HepG2 (cell line): ENCODE results near the gene TTC6. TPM values are rescaled to one million over a fixed set of nuclear protein-coding genes. Genes with fewer than 3 reads are reported as not detected.
A peak's percentile ranks its signal among the peaks of the same experiment; 100 is the strongest.

Source experiments
- ASH2L ChIP-seq: fragments of 300-600, 200-600 bp; sonication (generic); IDR thresholded peaks from 2 replicates; pipeline ENCODE4 v1.7.0; 2017; ENCODE audit warnings: low read depth, mild to moderate bottlenecking, moderate library complexity, mixed read lengths, low read length; ENCODE audit not compliant: insufficient read length
- ATM ChIP-seq: fragments of 450-650 bp; IDR thresholded peaks from 2 replicates; pipeline ENCODE4 v1.7.1; 2017; ENCODE audit warnings: mild to moderate bottlenecking, borderline replicate concordance
- DPF2 ChIP-seq: sonication (generic); formaldehyde crosslinking; IDR thresholded peaks from 2 replicates; pipeline ENCODE4 v1.4.0; 2020; ENCODE audit warnings: mild to moderate bottlenecking, low read depth, missing genetic modification reagents, borderline replicate concordance
- KDM4B ChIP-seq: sonication (generic); formaldehyde crosslinking; IDR thresholded peaks from 2 replicates; pipeline ENCODE4 v1.4.0; 2020; ENCODE audit warnings: missing genetic modification reagents
- KMT2B ChIP-seq: IDR thresholded peaks from 2 replicates; pipeline ENCODE4 v1.6.1; 2016; ENCODE audit warnings: missing genetic modification reagents, missing compliant biosample characterization
- LRRFIP1 ChIP-seq: sonication (generic); formaldehyde crosslinking; conservative IDR thresholded peaks from 2 replicates; pipeline ENCODE4 v1.4.0; 2020; ENCODE audit warnings: missing genetic modification reagents
- MYNN ChIP-seq: sonication (generic); formaldehyde crosslinking; IDR thresholded peaks from 2 replicates; pipeline ENCODE4 v1.4.0; 2020; ENCODE audit warnings: mild to moderate bottlenecking, low read depth, missing genetic modification reagents
- NFE2L2 ChIP-seq: fragments of 150-350 bp; IDR thresholded peaks from 2 replicates; pipeline ENCODE4 v1.6.1; 2014; ENCODE audit warnings: low read length
- NFKB2 ChIP-seq: sonication (generic); formaldehyde crosslinking; IDR thresholded peaks from 2 replicates; pipeline ENCODE4 v1.4.0; 2020; ENCODE audit warnings: missing genetic modification reagents, borderline replicate concordance
- POGZ ChIP-seq: sonication (generic); formaldehyde crosslinking; IDR thresholded peaks from 2 replicates; pipeline ENCODE4 v1.4.0; 2020; ENCODE audit warnings: mild to moderate bottlenecking, missing genetic modification reagents
- REL ChIP-seq: sonication (generic); formaldehyde crosslinking; conservative IDR thresholded peaks from 2 replicates; pipeline ENCODE4 v1.8.0; 2022; ENCODE audit warnings: mild to moderate bottlenecking, missing genetic modification reagents, moderate library complexity
- SCMH1 ChIP-seq: sonication (generic); formaldehyde crosslinking; IDR thresholded peaks from 2 replicates; pipeline ENCODE4 v1.9.0; 2021; ENCODE audit warnings: missing genetic modification reagents, mild to moderate bottlenecking, borderline replicate concordance
- SOX6 ChIP-seq, 2 experiments: fragments of 450-650 bp in 1 of 2; sonication (generic) in 1 of 2; formaldehyde crosslinking in 1 of 2; IDR thresholded peaks; 2 replicates each; pipeline versions ENCODE4 v1.4.0 to v1.6.1; 2017 to 2020; ENCODE audit warnings: antibody characterized with exemption in 1 of 2, mild to moderate bottlenecking in 1 of 2, missing genetic modification reagents in 1 of 2
- SP4 ChIP-seq: sonication (generic); formaldehyde crosslinking; IDR thresholded peaks from 2 replicates; pipeline ENCODE4 v1.8.1; 2023; ENCODE audit warnings: mild to moderate bottlenecking, missing genetic modification reagents
- SRSF9 ChIP-seq: fragments of 200-400 bp; formaldehyde crosslinking; IDR thresholded peaks from 2 replicates; pipeline ENCODE4 v1.6.1; 2018; ENCODE audit warnings: borderline replicate concordance, mild to moderate bottlenecking, low read depth, low read length; ENCODE audit not compliant: insufficient read depth, poor library complexity, severe bottlenecking
- YEATS4 ChIP-seq: sonication (generic); formaldehyde crosslinking; IDR thresholded peaks from 2 replicates; pipeline ENCODE4 v1.4.0; 2020; ENCODE audit warnings: missing genetic modification reagents, borderline replicate concordance
- ZBTB10 ChIP-seq: sonication (generic); formaldehyde crosslinking; IDR thresholded peaks from 2 replicates; pipeline ENCODE4 v1.4.0; 2020; ENCODE audit warnings: missing genetic modification reagents, borderline replicate concordance
- ZNF317 ChIP-seq: sonication (generic); formaldehyde crosslinking; IDR thresholded peaks from 2 replicates; pipeline ENCODE4 v1.5.0; 2020; ENCODE audit warnings: mild to moderate bottlenecking, missing genetic modification reagents
- ZNF501 ChIP-seq: sonication (generic); formaldehyde crosslinking; IDR thresholded peaks from 2 replicates; pipeline ENCODE4 v1.5.1; 2020; ENCODE audit warnings: mild to moderate bottlenecking, moderate library complexity, missing genetic modification reagents
- ZNF784 ChIP-seq: sonication (generic); formaldehyde crosslinking; IDR thresholded peaks from 2 replicates; pipeline ENCODE4 v1.5.1; 2020; ENCODE audit warnings: missing genetic modification reagents, mild to moderate bottlenecking, borderline replicate concordance
- ZSCAN12 ChIP-seq: sonication (generic); formaldehyde crosslinking; IDR thresholded peaks from 2 replicates; pipeline ENCODE4 v1.9.0; 2021; ENCODE audit warnings: mild to moderate bottlenecking, missing genetic modification reagents
- polyA plus RNA-seq, 8 experiments: library from polyadenylated mRNA; depleted of rRNA in 3 of 8; stranded (reverse) in 7 of 8; unstranded in 1 of 8; fragments of >200 nt; fragmentation: Illumina TruSeq in 4 of 8; extraction: Trizol in 4 of 8; gene quantifications; 2 replicates each; pipeline versions ENCODE4 v1.2.1 to v1.2.3, GENCODE V29; 2011 to 2016; ENCODE audit warnings: low read depth in 4 of 8, missing spikeins in 1 of 8, mixed read lengths in 1 of 8; ENCODE audit not compliant: insufficient read depth in 1 of 8
- total RNA-seq, 5 experiments: library from RNA; depleted of rRNA; stranded (reverse); fragments of >200 nt; fragmentation: Illumina TruSeq; extraction: Trizol; gene quantifications; 2 replicates each; pipeline ENCODE4 v1.2.3, GENCODE V29; 2016; ENCODE audit warnings: low read depth in 1 of 5
- TF ChIP-seq, protein P1 (sequence below): sonication (generic); formaldehyde crosslinking; IDR thresholded peaks from 2 replicates; pipeline ENCODE4 v1.4.0; 2020; ENCODE audit warnings: mild to moderate bottlenecking, missing genetic modification reagents

The TTC6 gene
- total and polyA plus RNA-seq, 2 of the 13 experiments (the other 11 are each of a cell fraction or from before 2014, with no cell fraction given): 9.3 to 27.4 TPM

- TF ChIP-seq REL (no peak), ATM (no peak), ZSCAN12 (CRISPR knock-in tag) (no peak), SCMH1 (no peak), KMT2B (peak; percentile 27; the same call in 1 of the 2 replicates), YEATS4 (peak; percentile 8; the same call in 1 of the 2 replicates), SRSF9 (no peak), POGZ (CRISPR knock-in tag) (no peak; the same call in 1 of the 2 replicates), ZNF317 (peak; percentile 71; the same call in 1 of the 2 replicates), ZNF784 (CRISPR knock-in tag) (0 out of 2 replicates have a peak, but pooled peaks have one; percentile 60), ASH2L (no peak), ZBTB10 (CRISPR knock-in tag) (peak; percentile 59; the same call in 1 of the 2 replicates), SOX6 (IDR thresholded peaks at IDR 0.05) (no peak), SOX6 (CRISPR knock-in tag; IDR thresholded peaks at IDR 0.05) (peak; percentile 29; the same call in 1 of the 2 replicates), KDM4B (CRISPR knock-in tag) (peak; percentile 80; the same call in 1 of the 2 replicates), SP4 (no peak), MYNN (CRISPR knock-in tag) (no peak), NFKB2 (CRISPR knock-in tag) (peak; percentile 38), DPF2 (CRISPR knock-in tag) (no peak), ZNF501 (CRISPR knock-in tag) (no peak), LRRFIP1 (CRISPR knock-in tag) (0 out of 2 replicates have a peak, but pooled peaks have one; percentile 13), NFE2L2 (no peak)
- TF ChIP-seq, protein P1, sequence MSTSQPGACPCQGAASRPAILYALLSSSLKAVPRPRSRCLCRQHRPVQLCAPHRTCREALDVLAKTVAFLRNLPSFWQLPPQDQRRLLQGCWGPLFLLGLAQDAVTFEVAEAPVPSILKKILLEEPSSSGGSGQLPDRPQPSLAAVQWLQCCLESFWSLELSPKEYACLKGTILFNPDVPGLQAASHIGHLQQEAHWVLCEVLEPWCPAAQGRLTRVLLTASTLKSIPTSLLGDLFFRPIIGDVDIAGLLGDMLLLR: peak; percentile 61; the same call in 1 of the 2 replicates
Observed at GRCh38 chr14:37594971-37595808, at the start of gene TTC6, which contains the start of gene FOXA1 (continued).
